SK-N-SH treated with all-trans-retinoic acid at 6 μM for 48 hours (cell line): Measurements from ENCODE around the gene CCDC146.

Experiments
- BACH2 ChIP-seq: fragments of 250-450 bp; sonication (Bioruptor Pico); IDR thresholded peaks from 2 replicates; pipeline ENCODE4 v1.9.0; 2021; ENCODE audit warnings: mild to moderate bottlenecking, borderline replicate concordance
- GLIS3 ChIP-seq: fragments of 250-450 bp; sonication (Bioruptor Pico); IDR thresholded peaks from 2 replicates; pipeline ENCODE4 v1.5.0; 2020; ENCODE audit warnings: mild to moderate bottlenecking, moderate library complexity
- RARB ChIP-seq: fragments of 250-450 bp; sonication (Bioruptor Pico); IDR thresholded peaks from 2 replicates; pipeline ENCODE4 v1.8.0; 2021; ENCODE audit warnings: mild to moderate bottlenecking, moderate library complexity
- TCF4 ChIP-seq: fragments of 250-450 bp; sonication (Bioruptor Pico); IDR thresholded peaks from 2 replicates; pipeline ENCODE4 v1.8.0; 2021; ENCODE audit warnings: mild to moderate bottlenecking, moderate library complexity, borderline replicate concordance
- TOX ChIP-seq: fragments of 250-450 bp; sonication (Bioruptor Pico); IDR thresholded peaks from 2 replicates; pipeline ENCODE4 v1.8.0; 2021; ENCODE audit warnings: mild to moderate bottlenecking, moderate library complexity, borderline replicate concordance
- TF ChIP-seq, protein P1 (sequence below): fragments of 250-450 bp; sonication (Bioruptor Pico); IDR thresholded peaks from 2 replicates; pipeline ENCODE4 v1.8.0; 2020; ENCODE audit warnings: mild to moderate bottlenecking, moderate library complexity, borderline replicate concordance

DNA sequence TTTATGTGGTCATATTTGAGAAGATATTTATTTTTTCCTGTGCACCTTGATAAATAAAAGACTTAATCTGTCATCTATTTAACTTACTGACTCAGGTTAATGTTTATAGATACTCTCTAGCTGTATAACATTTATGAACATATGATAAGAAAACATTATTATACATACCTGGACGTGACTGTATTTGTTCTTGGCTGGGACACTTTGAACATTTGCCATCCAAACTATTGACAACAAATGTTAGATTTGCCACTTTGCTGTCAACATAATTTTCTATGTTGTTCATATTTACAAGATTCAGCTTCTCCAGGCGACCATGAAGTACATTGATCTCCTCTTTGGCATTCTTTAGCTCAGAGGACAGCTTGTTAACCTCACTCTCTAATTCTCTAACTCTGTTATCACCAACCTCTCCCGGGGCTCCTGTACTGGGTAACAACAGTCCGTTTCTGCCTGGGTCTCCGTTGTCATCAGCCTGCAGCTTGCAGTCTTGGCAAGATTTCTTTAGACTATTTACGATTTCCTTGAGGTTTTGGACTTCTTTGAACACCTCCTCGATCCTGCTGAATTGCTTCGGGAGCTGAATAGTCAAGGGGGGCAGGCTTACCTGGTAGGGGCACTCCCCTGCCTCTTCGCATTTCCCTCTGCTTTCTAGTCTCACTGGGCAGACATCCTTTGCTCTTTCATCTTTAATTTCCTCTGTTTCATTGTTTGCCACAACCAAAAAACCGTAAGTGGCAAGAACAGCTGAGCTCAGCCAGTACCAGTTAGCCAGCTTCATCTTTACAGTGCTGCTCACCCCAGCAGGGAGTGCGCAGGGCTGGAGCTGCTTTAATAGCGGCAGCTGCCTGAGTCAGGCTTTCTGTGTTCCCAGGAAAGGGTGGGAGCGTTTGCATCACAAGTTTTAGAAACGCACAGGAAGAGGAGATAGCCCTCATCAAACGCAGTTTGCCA, 76.9 kb downstream of the CCDC146 start, which contains the start of gene FGL2:
- TF ChIP-seq GLIS3 = no peak
- no peak for TF ChIP-seq RARB (CRISPR knock-in tag)
- TF ChIP-seq, protein P1, sequence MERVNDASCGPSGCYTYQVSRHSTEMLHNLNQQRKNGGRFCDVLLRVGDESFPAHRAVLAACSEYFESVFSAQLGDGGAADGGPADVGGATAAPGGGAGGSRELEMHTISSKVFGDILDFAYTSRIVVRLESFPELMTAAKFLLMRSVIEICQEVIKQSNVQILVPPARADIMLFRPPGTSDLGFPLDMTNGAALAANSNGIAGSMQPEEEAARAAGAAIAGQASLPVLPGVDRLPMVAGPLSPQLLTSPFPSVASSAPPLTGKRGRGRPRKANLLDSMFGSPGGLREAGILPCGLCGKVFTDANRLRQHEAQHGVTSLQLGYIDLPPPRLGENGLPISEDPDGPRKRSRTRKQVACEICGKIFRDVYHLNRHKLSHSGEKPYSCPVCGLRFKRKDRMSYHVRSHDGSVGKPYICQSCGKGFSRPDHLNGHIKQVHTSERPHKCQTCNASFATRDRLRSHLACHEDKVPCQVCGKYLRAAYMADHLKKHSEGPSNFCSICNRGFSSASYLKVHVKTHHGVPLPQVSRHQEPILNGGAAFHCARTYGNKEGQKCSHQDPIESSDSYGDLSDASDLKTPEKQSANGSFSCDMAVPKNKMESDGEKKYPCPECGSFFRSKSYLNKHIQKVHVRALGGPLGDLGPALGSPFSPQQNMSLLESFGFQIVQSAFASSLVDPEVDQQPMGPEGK = no peak
- TF ChIP-seq TCF4 (CRISPR knock-in tag) = no peak
- TF ChIP-seq TOX = no peak
- no peak for TF ChIP-seq BACH2 (CRISPR knock-in tag)
